HAP-1 (cell line): ENCODE data around the gene PNKD.

Experiments
- DNase-seq, 2 experiments: peaks; one replicate each; pipeline ENCODE4 v3.0.0-alpha.2; 2016 to 2020; ENCODE audit warnings: low spot score in 2 of 2
- H3K27me3 ChIP-seq: fragments of 250-450 bp; sonication (Bioruptor Pico); 2 replicates; pipeline ENCODE4 v1.5.1; 2020; ENCODE audit warnings: low read depth, mild to moderate bottlenecking, moderate library complexity
- H3K36me3 ChIP-seq: fragments of 250-450 bp; sonication (Bioruptor Pico); replicated peaks from 2 replicates; pipeline ENCODE4 v1.5.1; 2020; ENCODE audit warnings: mild to moderate bottlenecking
- H3K4me1 ChIP-seq: fragments of 250-450 bp; sonication (Bioruptor Pico); 2 replicates; pipeline ENCODE4 v1.5.1; 2020; ENCODE audit warnings: mild to moderate bottlenecking
- H3K4me3 ChIP-seq: fragments of 250-450 bp; sonication (Bioruptor Pico); 2 replicates; pipeline ENCODE4 v1.5.1; 2020; ENCODE audit warnings: mild to moderate bottlenecking, moderate library complexity
- H3K9me3 ChIP-seq: fragments of 250-450 bp; sonication (Bioruptor Pico); 2 replicates; pipeline ENCODE4 v1.5.1; 2020; ENCODE audit warnings: mild to moderate bottlenecking, moderate library complexity
- in situ Hi-C: fragments of 300-500 bp; cut with MboI; formaldehyde crosslinking; loops from 3 replicates; pipeline ENCODE4 v1.14.3; 2020; ENCODE audit warnings: low sequenced_read_pairs, inconsistent platforms, mixed read lengths

PNKD gene

GRCh38 chr2:218370410-218371063, 100.2 kb downstream of the PNKD start:
- Histone ChIP-seq H3K9me3 (no peaks in the 10 kb centered on the region), H3K4me1 (peaks cover 15% of the 10 kb centered on the region), H3K36me3 (no peaks in the 10 kb centered on the region), H3K27me3 (no peaks in the 10 kb centered on the region), H3K4me3 (no peak overlapping the region)
- in situ Hi-C loops, result no loop called here
- no peak for DNase-seq

GRCh38 chr2:218371983-218372350, 101.6 kb downstream of the PNKD start:
- DNase-seq, result no peak
- no peaks in the 10 kb centered on the region for H3K36me3 ChIP-seq
- no peak overlapping the region for H3K4me3 ChIP-seq
- H3K9me3 ChIP-seq, result no peaks in the 10 kb centered on the region
- no peaks in the 10 kb centered on the region for H3K27me3 ChIP-seq
- in situ Hi-C loops, result no loop called here
- H3K4me1 ChIP-seq, result peaks cover 11% of the 10 kb centered on the region

GRCh38 chr2:218374795-218375194, 104.5 kb downstream of the PNKD start:
- in situ Hi-C loops, result no loop called here

GRCh38 chr2:218375212-218375611, 104.9 kb downstream of the PNKD start:
- H3K36me3 ChIP-seq, result no peaks in the 10 kb centered on the region
- H3K4me1 ChIP-seq, result no peaks in the 10 kb centered on the region; the same call in 1 of the 2 replicates
- in situ Hi-C loops, result no loop called here
- no peak overlapping the region for H3K4me3 ChIP-seq
- no peaks in the 10 kb centered on the region for H3K9me3 ChIP-seq
- no peak for DNase-seq
- H3K27me3 ChIP-seq, result no peaks in the 10 kb centered on the region

More at GRCh38 chr2:218374795-218375194, 104.5 kb downstream of the PNKD start:
- Histone ChIP-seq H3K9me3 (no peaks in the 10 kb centered on the region), H3K27me3 (no peaks in the 10 kb centered on the region), H3K4me3 (no peak overlapping the region), H3K36me3 (no peaks in the 10 kb centered on the region), H3K4me1 (no peaks in the 10 kb centered on the region; the same call in 1 of the 2 replicates)
- no peak for DNase-seq

- Histone ChIP-seq H3K4me3 (no peak overlapping the region), H3K9me3 (no peaks in the 10 kb centered on the region), H3K27me3 (no peaks in the 10 kb centered on the region), H3K36me3 (no peaks in the 10 kb centered on the region), H3K4me1 (no peaks in the 10 kb centered on the region; the same call in 1 of the 2 replicates)
- DNase-seq, result no peak
- in situ Hi-C loops, result no loop called here
These were observed 107.7 kb downstream of the PNKD start for GRCh38 chr2:218378053-218378452.

- in situ Hi-C loops, result no loop called here
- DNase-seq, result no peak
- H3K27me3 ChIP-seq, result no peaks in the 10 kb centered on the region
- no peaks in the 10 kb centered on the region for H3K36me3 ChIP-seq
- no peaks in the 10 kb centered on the region for H3K4me1 ChIP-seq
- H3K4me3 ChIP-seq, result no peak within 1 kb of the TSS
- H3K9me3 ChIP-seq, result no peaks in the 10 kb centered on the region
These were observed 111.6 kb downstream of the PNKD start, which contains the start of gene SLC11A1 for GRCh38 chr2:218381916-218382366. Gene SLC11A1 (plus strand): TSS chr2:218382273. CDS start chr2:218382369, 96 bp downstream.

GRCh38 chr2:218382785-218383184, 112.5 kb downstream of the PNKD start:
- DNase-seq, result no peak
- Histone ChIP-seq H3K4me1 (no peaks in the 10 kb centered on the region), H3K36me3 (no peaks in the 10 kb centered on the region), H3K27me3 (no peaks in the 10 kb centered on the region), H3K4me3 (no peak overlapping the region), H3K9me3 (no peaks in the 10 kb centered on the region)
- in situ Hi-C loops, result no loop called here

GRCh38 chr2:218383892-218384519, 113.7 kb downstream of the PNKD start:
- H3K9me3 ChIP-seq, result no peaks in the 10 kb centered on the region
- no peak overlapping the region for H3K4me3 ChIP-seq
- H3K4me1 ChIP-seq, result no peaks in the 10 kb centered on the region
- H3K36me3 ChIP-seq, result no peaks in the 10 kb centered on the region
- no peak for DNase-seq
- no peaks in the 10 kb centered on the region for H3K27me3 ChIP-seq
- in situ Hi-C loops, result no loop called here

- no peak for DNase-seq
- Histone ChIP-seq H3K4me1 (no peaks in the 10 kb centered on the region), H3K27me3 (no peaks in the 10 kb centered on the region), H3K4me3 (no peak overlapping the region), H3K9me3 (no peaks in the 10 kb centered on the region), H3K36me3 (no peaks in the 10 kb centered on the region)
- in situ Hi-C loops, result no loop called here
These were observed 114.7 kb downstream of the PNKD start for GRCh38 chr2:218384975-218385374.

GRCh38 chr2:218386505-218387368, 116.4 kb downstream of the PNKD start:
- Histone ChIP-seq H3K4me3 (no peak overlapping the region), H3K36me3 (no peaks in the 10 kb centered on the region), H3K9me3 (no peaks in the 10 kb centered on the region), H3K4me1 (no peaks in the 10 kb centered on the region), H3K27me3 (no peaks in the 10 kb centered on the region)
- in situ Hi-C loops, result no loop called here
- no peak for DNase-seq

GRCh38 chr2:218387369-218388194, 117.3 kb downstream of the PNKD start:
- H3K36me3 ChIP-seq, result no peaks in the 10 kb centered on the region
- no peak for DNase-seq
- H3K4me3 ChIP-seq, result no peak overlapping the region
- no peaks in the 10 kb centered on the region for H3K4me1 ChIP-seq
- in situ Hi-C loops, result no loop called here
- no peaks in the 10 kb centered on the region for H3K27me3 ChIP-seq
- no peaks in the 10 kb centered on the region for H3K9me3 ChIP-seq

- no peaks in the 10 kb centered on the region for H3K27me3 ChIP-seq
- H3K4me1 ChIP-seq, result no peaks in the 10 kb centered on the region
- H3K4me3 ChIP-seq, result no peak overlapping the region
- DNase-seq, result no peak
- no peaks in the 10 kb centered on the region for H3K9me3 ChIP-seq
- in situ Hi-C loops, result loop anchor here (5.0 kb wide), 1 partner anchor 87 kb away; no protein-coding TSS in a partner anchor
- no peaks in the 10 kb centered on the region for H3K36me3 ChIP-seq
These were observed 119.2 kb downstream of the PNKD start for GRCh38 chr2:218389333-218390150.
